HCT116 (cell line): Measurements from ENCODE around the gene SPATA3. TPM values are rescaled to one million over a fixed set of nuclear protein-coding genes. Genes with fewer than 3 reads are reported as not detected.

ENCODE experiments used
- ATAC-seq: fragments of 200-7000 bp; cut with Tn5 transposase; 2 replicates; pipeline ENCODE4 v1.9.1; 2020; ENCODE audit warnings: mild to moderate bottlenecking, moderate library complexity
- BruUV-seq: library from RNA; stranded (reverse); fragments of 400-500 nt; replicated peaks from 2 replicates; lab custom pipeline; 2021; lab: Mats Ljungman, UMichigan
- CTCF ChIA-PET: fragments of 300-600 bp; sonication (Branson Sonifier 250); formaldehyde crosslinking; loops from one replicate; lab custom pipeline; 2021; ENCODE audit warnings: antibody characterized with exemption; lab: Charles Lee
- POLR2A ChIA-PET: fragments of 300-600, 350-600 bp; sonication (Branson Sonifier 250); formaldehyde crosslinking; loops from one replicate; lab custom pipeline; 2021; ENCODE audit warnings: antibody characterized with exemption; lab: Charles Lee
- RAD21 ChIA-PET, 2 experiments: fragments of 300-600 bp; sonication (Branson Sonifier 250); formaldehyde crosslinking; loops; one replicate each; lab custom pipeline; 2023; ENCODE audit warnings: low total read pairs in 2 of 2; ENCODE audit not compliant: uncharacterized antibody in 2 of 2, unreplicated experiment in 2 of 2, low non-redundant PET in 1 of 2; lab: Charles Lee
- DNase-seq: peaks from one replicate; pipeline ENCODE4 v3.0.0-alpha.2; 2010; ENCODE audit warnings: low read depth, low spot score
- H2AFZ ChIP-seq: fragments of 200-600 bp; shearing (Covaris generic), sonication (generic); 2 replicates; pipeline ENCODE4 v1.6.1; 2017; ENCODE audit warnings: low read depth, mixed run types, mixed read lengths, antibody characterized with exemption, low read length; ENCODE audit not compliant: poor library complexity, severe bottlenecking
- H3K27ac ChIP-seq: 2 replicates; pipeline ENCODE4 v1.5.1; 2012; ENCODE audit warnings: low read depth, low read length
- H3K27me3 ChIP-seq: fragments of 200-600 bp; sonication (generic); 2 replicates; pipeline ENCODE4 v1.6.1; 2016; ENCODE audit warnings: mixed run types, low read length, mixed read lengths; ENCODE audit not compliant: insufficient read depth
- H3K36me3 ChIP-seq, 2 experiments: fragments of 200-500 bp in 1 of 2; fragments of 200-600 bp in 1 of 2; sonication (Bioruptor generic) in 1 of 2; sonication (generic) in 1 of 2; 2 replicates each; pipeline versions ENCODE4 v1.5.1 to v1.6.1; 2014 to 2016; ENCODE audit warnings: low read length in 2 of 2, inconsistent platforms in 1 of 2, mixed read lengths in 1 of 2, mixed run types in 1 of 2; ENCODE audit not compliant: insufficient read depth in 2 of 2, control insufficient read depth in 1 of 2
- H3K4me1 ChIP-seq, 2 experiments: fragments of 200-600 bp in 1 of 2; sonication (generic) in 1 of 2; 2 replicates each; pipeline versions ENCODE4 v1.5.1 to v1.6.1; 2012 to 2017; ENCODE audit warnings: low read length in 2 of 2, inconsistent platforms in 1 of 2, mild to moderate bottlenecking in 1 of 2, mixed read lengths in 1 of 2, mixed run types in 1 of 2, moderate library complexity in 1 of 2; ENCODE audit not compliant: insufficient read depth in 2 of 2, control insufficient read depth in 1 of 2
- H3K4me2 ChIP-seq: fragments of 200-600 bp; sonication (generic); 2 replicates; pipeline ENCODE4 v1.6.1; 2017; ENCODE audit warnings: mixed run types, low read length, mixed read lengths
- H3K4me3 ChIP-seq, 2 experiments: fragments of 200-600 bp in 1 of 2; sonication (generic) in 1 of 2; replicated peaks in 1 of 2; 2 replicates each; pipeline ENCODE4 v1.5.1; 2011 to 2016; ENCODE audit warnings: low read length in 2 of 2, control low read depth in 1 of 2, low read depth in 1 of 2, mild to moderate bottlenecking in 1 of 2, mixed read lengths in 1 of 2, mixed run types in 1 of 2
- H3K79me2 ChIP-seq: fragments of 200-600 bp; sonication (generic); 2 replicates; pipeline ENCODE4 v1.6.1; 2017; ENCODE audit warnings: mild to moderate bottlenecking, mixed run types, low read length, moderate library complexity, mixed read lengths; ENCODE audit not compliant: insufficient read depth
- H3K9ac ChIP-seq: fragments of 200-600 bp; sonication (generic); 2 replicates; pipeline ENCODE4 v1.6.1; 2016; ENCODE audit warnings: low read length, mixed read lengths
- H3K9me2 ChIP-seq: fragments of 200-600 bp; sonication (generic), shearing (Covaris generic); 2 replicates; pipeline ENCODE4 v1.6.1; 2017; ENCODE audit warnings: mixed run types, mild to moderate bottlenecking, moderate library complexity; ENCODE audit not compliant: insufficient read depth
- H3K9me3 ChIP-seq, 2 experiments: fragments of 200-500 bp in 1 of 2; fragments of 200-600 bp in 1 of 2; sonication (Bioruptor generic) in 1 of 2; sonication (generic) in 1 of 2; 2 replicates each; pipeline ENCODE4 v1.6.1; 2014 to 2017; ENCODE audit warnings: low read length in 2 of 2, mixed read lengths in 2 of 2, inconsistent platforms in 1 of 2, low read depth in 1 of 2, mild to moderate bottlenecking in 1 of 2, mixed run types in 1 of 2, moderate library complexity in 1 of 2; ENCODE audit not compliant: control insufficient read depth in 1 of 2, insufficient read depth in 1 of 2
- H4K20me1 ChIP-seq: fragments of 200-600 bp; sonication (generic), shearing (Covaris generic); 2 replicates; pipeline ENCODE4 v1.6.1; 2017; ENCODE audit warnings: mixed run types, mild to moderate bottlenecking, moderate library complexity; ENCODE audit not compliant: insufficient read depth
- CBX3 ChIP-seq: IDR thresholded peaks from 2 replicates; pipeline ENCODE4 v1.6.1; 2012; ENCODE audit warnings: low read depth
- EZH2 ChIP-seq: fragments of 200-600 bp; sonication (generic); IDR thresholded peaks from 2 replicates; pipeline ENCODE4 v1.6.1; 2017; ENCODE audit warnings: antibody characterized with exemption, mixed run types
- EZH2phosphoT487 ChIP-seq: fragments of 200-600 bp; IDR thresholded peaks from 2 replicates; pipeline ENCODE4 v1.6.1; 2018; ENCODE audit warnings: antibody characterized with exemption, borderline replicate concordance
- RAD21 ChIP-seq: IDR thresholded peaks from 2 replicates; pipeline ENCODE4 v1.6.1; 2012; ENCODE audit warnings: low read depth, mild to moderate bottlenecking
- TCF7L2 ChIP-seq: IDR thresholded peaks from 2 replicates; pipeline ENCODE4 v1.7.0; 2011; ENCODE audit warnings: borderline replicate concordance, inconsistent platforms; ENCODE audit not compliant: insufficient read depth, insufficient read length; ENCODE audit errors: extremely low read depth
- intact Hi-C: fragments of 100-400 bp; cut with micrococcal nuclease; formaldehyde crosslinking; loops from 2 replicates; pipeline ENCODE4 v1.10.0; 2022
- total RNA-seq: library from RNA; stranded (reverse); gene quantifications from one replicate; pipeline ENCODE4 v1.2.1, GENCODE V29; 2021; ENCODE audit not compliant: unreplicated experiment

SPATA3 gene
- total RNA-seq, 1 experiment from 2014 or later = not detected

DNA sequence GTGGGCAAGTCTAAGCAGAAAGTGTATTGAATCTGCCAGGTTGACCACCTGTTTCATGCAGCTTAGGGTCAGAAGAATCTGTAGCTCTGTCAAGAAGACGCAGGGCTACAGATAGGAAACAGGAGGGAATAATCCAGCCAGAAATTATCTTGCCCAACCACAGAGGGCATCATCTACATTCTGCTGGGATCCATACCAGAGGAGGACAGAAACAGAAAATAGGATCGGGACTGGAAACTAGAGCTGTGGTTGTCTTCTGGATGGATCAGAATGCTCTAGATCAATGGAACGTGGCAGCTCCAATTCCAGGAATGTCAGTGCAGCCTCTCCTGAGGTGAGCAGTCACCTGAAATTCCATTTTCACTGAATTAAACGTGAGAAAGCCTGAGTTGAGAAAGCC lies 3.6 kb downstream of the SPATA3 start:
- no peak overlapping the region for H3K4me2 ChIP-seq
- no peak overlapping the region for H3K9ac ChIP-seq
- ChIA-PET CTCF (no interaction called here), POLR2A (no interaction called here), RAD21 (no interaction called here)
- no peaks in the 10 kb centered on the region for H3K9me2 ChIP-seq
- no TSS peak for BruUV-seq
- TF ChIP-seq RAD21 = peak; percentile 29; the same call in 1 of the 2 replicates
- no peak for TF ChIP-seq EZH2
- peaks cover 13% of the 10 kb centered on the region; the same call in 1 of the 2 replicates for H3K27me3 ChIP-seq
- H3K4me1 ChIP-seq = no peaks in the 10 kb centered on the region
- no peaks in the 10 kb centered on the region for H3K9me3 ChIP-seq
- no peak overlapping the region for H3K27ac ChIP-seq
- H2AFZ ChIP-seq = no peak overlapping the region
- H3K4me3 ChIP-seq = no peak overlapping the region
- no peaks in the 10 kb centered on the region for H3K79me2 ChIP-seq
- no peak for DNase-seq
- no peak for ATAC-seq
- no peaks in the 10 kb centered on the region for H3K36me3 ChIP-seq
- intact Hi-C loops = no loop called here
- H4K20me1 ChIP-seq = no peaks in the 10 kb centered on the region

DNA sequence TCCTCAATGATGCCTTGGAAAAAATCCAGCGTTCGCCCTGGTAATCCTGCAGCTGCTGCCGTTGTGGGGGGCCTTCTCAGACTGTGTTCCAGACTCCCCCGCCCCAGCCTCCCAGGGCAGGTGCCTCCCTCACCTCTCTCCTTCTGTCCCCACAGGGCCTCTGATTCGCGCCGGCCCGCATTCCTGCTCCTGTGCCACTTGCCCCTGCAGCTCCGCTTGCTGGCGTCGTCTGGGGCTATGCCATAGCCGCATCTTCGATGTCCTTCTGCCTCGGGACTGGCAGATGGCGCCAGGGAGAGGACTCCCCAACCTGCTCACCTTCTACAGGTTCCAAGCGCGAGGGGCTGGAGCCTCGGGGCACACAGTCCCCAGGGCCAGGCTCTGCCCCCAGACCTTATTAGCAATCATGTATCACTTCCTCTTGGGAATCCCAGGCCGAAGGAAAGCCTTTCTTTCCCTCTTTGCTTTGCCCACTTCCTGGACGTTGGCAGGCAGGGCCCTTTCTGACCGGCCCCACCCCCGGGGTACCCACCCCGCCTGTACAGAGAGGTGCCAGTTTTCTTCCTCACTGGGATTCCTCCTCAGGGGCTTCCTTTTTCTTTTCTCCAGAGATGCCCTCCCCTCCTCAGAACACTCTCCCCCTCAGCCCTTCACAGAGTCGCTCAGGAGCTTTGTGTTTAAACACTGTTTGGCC lies 4.4 kb downstream of the SPATA3 start:
- Histone ChIP-seq H3K9ac (no peak overlapping the region), H3K4me2 (no peak overlapping the region), H3K36me3 (no peaks in the 10 kb centered on the region), H3K79me2 (no peaks in the 10 kb centered on the region), H4K20me1 (no peaks in the 10 kb centered on the region), H3K4me3 (no peak overlapping the region), H3K4me1 (no peaks in the 10 kb centered on the region), H3K27me3 (peaks cover 13% of the 10 kb centered on the region; the same call in 1 of the 2 replicates), H3K9me3 (no peaks in the 10 kb centered on the region; a peak in 1 of 4 replicates), H3K9me2 (no peaks in the 10 kb centered on the region), H2AFZ (no peak overlapping the region), H3K27ac (no peak overlapping the region)
- ChIA-PET RAD21 (no interaction called here), POLR2A (no interaction called here), CTCF (interaction anchor here (1.6 kb wide), 1 partner anchor 412 kb away, joined by 3 read pairs; no protein-coding TSS in a partner anchor)
- no peak for DNase-seq
- peak; percentile 72 for ATAC-seq
- no peak for TF ChIP-seq EZH2phosphoT487
- no peak for TF ChIP-seq CBX3
- TF ChIP-seq TCF7L2 = no peak
- TF ChIP-seq RAD21 = 0 out of 2 replicates have a peak, but pooled peaks have one; percentile 13
- intact Hi-C loops = no loop called here
- no TSS peak for BruUV-seq
